WTC11 (cell line): Measurements from ENCODE around the gene NLRP1.

ENCODE experiments used
- KAT7 ChIP-seq: sonication (generic); formaldehyde crosslinking; IDR thresholded peaks from 2 replicates; pipeline ENCODE4 v1.8.1; 2023; ENCODE audit warnings: missing genetic modification reagents, mild to moderate bottlenecking, borderline replicate concordance
- TF ChIP-seq, protein P1 (sequence below): fragments of 200-600 bp; IDR thresholded peaks from 2 replicates; pipeline ENCODE4 v1.8.0; 2022; ENCODE audit warnings: antibody characterized with exemption

DNA sequence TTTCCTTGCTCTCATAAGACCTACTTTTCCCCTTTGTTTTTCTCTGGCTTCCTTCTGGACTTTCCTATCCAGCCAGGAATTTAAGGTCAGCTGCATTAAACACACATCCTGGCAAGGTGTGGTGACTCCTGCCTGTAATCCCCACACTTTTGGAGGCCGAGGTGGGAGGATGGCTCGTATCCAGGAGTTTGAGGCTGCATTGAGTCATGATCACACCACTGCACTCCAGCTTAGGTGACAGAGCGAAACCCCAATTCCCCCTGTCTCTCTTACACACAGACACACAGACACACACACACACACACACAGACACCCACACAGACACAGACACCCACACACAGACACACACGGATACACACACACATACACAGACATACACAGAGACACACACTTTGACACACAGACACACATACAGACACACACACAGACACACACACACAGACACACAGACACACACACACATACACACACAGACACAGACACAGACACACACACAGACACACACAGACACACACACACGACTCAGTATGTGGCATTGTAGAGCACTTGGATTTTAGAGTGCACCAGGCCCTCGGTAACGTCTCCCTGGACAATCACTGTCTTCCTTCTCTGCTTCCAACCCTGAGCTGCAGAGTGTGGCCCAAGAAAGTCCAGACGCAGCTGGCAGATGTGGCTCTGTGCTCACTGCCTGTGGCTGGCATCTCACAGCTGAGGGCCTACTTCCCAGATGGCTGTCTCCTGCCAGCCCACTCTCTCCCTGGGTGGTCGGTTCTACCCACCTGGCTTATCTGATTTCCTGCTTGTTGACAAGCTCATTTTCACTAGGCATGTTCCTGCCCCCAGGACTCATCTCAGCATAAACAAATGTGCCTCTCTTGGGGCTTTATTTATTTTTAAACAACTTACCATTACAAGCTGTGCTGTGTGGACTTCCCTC lies 39.0 kb downstream of the NLRP1 start:
- TF ChIP-seq, protein P1, sequence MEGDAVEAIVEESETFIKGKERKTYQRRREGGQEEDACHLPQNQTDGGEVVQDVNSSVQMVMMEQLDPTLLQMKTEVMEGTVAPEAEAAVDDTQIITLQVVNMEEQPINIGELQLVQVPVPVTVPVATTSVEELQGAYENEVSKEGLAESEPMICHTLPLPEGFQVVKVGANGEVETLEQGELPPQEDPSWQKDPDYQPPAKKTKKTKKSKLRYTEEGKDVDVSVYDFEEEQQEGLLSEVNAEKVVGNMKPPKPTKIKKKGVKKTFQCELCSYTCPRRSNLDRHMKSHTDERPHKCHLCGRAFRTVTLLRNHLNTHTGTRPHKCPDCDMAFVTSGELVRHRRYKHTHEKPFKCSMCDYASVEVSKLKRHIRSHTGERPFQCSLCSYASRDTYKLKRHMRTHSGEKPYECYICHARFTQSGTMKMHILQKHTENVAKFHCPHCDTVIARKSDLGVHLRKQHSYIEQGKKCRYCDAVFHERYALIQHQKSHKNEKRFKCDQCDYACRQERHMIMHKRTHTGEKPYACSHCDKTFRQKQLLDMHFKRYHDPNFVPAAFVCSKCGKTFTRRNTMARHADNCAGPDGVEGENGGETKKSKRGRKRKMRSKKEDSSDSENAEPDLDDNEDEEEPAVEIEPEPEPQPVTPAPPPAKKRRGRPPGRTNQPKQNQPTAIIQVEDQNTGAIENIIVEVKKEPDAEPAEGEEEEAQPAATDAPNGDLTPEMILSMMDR = no peak
- TF ChIP-seq KAT7 (CRISPR knock-in tag) = no peak
